IPS DF 6.9 (cell line): ENCODE results near the gene FBXW4.

ENCODE experiments used
- DNase-seq: peaks from one replicate; pipeline ENCODE4 v3.0.0-alpha.2; 2013; ENCODE audit warnings: low read depth, low spot score
- H3K27ac ChIP-seq: one replicate; pipeline ENCODE4 v1.5.1; 2013; ENCODE audit warnings: low read length, control low read depth
- H3K27me3 ChIP-seq: 2 replicates; pipeline ENCODE4 v1.6.1; 2013; ENCODE audit warnings: mild to moderate bottlenecking, low read length; ENCODE audit not compliant: control insufficient read depth, insufficient read depth
- H3K36me3 ChIP-seq: 2 replicates; pipeline ENCODE4 v1.6.1; 2013; ENCODE audit warnings: low read length; ENCODE audit not compliant: control insufficient read depth, insufficient read depth
- H3K4me1 ChIP-seq: 2 replicates; pipeline ENCODE4 v1.6.1; 2013; ENCODE audit warnings: low read length; ENCODE audit not compliant: control insufficient read depth, insufficient read depth
- H3K4me3 ChIP-seq: 2 replicates; pipeline ENCODE4 v1.5.1; 2013; ENCODE audit warnings: mild to moderate bottlenecking, low read length
- H3K9me3 ChIP-seq: 2 replicates; pipeline ENCODE4 v1.6.1; 2013; ENCODE audit warnings: low read length, inconsistent platforms; ENCODE audit not compliant: control insufficient read depth, insufficient read depth
- WGBS: extraction: QIAGEN DNeasy Blood & Tissue Kit; methylation state at CpG from one replicate; pipeline ENCODE4 v1.1.7; 2013; ENCODE audit warnings: mixed read lengths, missing lambda C conversion rate; ENCODE audit not compliant: insufficient read length, insufficient coverage; 5-methylcytosine and 5-hydroxymethylcytosine counted together

FBXW4 gene

GRCh38 chr10:101658975-101659374 is 36.0 kb downstream of the FBXW4 start:
- Histone ChIP-seq H3K4me1 (peaks cover 11% of the 10 kb centered on the region), H3K27ac (no peak overlapping the region), H3K27me3 (no peaks in the 10 kb centered on the region), H3K36me3 (no peaks in the 10 kb centered on the region), H3K4me3 (no peak overlapping the region), H3K9me3 (no peaks in the 10 kb centered on the region)
- DNase-seq, result no peak
- WGBS, result no CpG with 5 or more reads among the region's 5 CpGs

- H3K27me3 ChIP-seq, result no peaks in the 10 kb centered on the region
- no peaks in the 10 kb centered on the region for H3K9me3 ChIP-seq
- H3K4me1 ChIP-seq, result peaks cover 11% of the 10 kb centered on the region
- WGBS, result no CpG with 5 or more reads among the region's 2 CpGs
- H3K36me3 ChIP-seq, result no peaks in the 10 kb centered on the region
- H3K27ac ChIP-seq, result no peak overlapping the region
- DNase-seq, result no peak
- no peak overlapping the region for H3K4me3 ChIP-seq
Measured at GRCh38 chr10:101656890-101657289, 38.1 kb downstream of the FBXW4 start.

- no peaks in the 10 kb centered on the region for H3K9me3 ChIP-seq
- no CpG with 5 or more reads among the region's 6 CpGs for WGBS
- no peak overlapping the region for H3K27ac ChIP-seq
- H3K4me3 ChIP-seq, result no peak overlapping the region
- DNase-seq, result no peak
- H3K4me1 ChIP-seq, result peaks cover 8% of the 10 kb centered on the region
- H3K27me3 ChIP-seq, result no peaks in the 10 kb centered on the region
- no peaks in the 10 kb centered on the region for H3K36me3 ChIP-seq
Measured at GRCh38 chr10:101655570-101655969, 39.4 kb downstream of the FBXW4 start.

- Histone ChIP-seq H3K36me3 (no peaks in the 10 kb centered on the region), H3K9me3 (no peaks in the 10 kb centered on the region), H3K4me3 (no peak overlapping the region), H3K4me1 (peaks cover 2% of the 10 kb centered on the region; the same call in 1 of the 2 replicates), H3K27me3 (no peaks in the 10 kb centered on the region), H3K27ac (no peak overlapping the region)
- no peak for DNase-seq
- WGBS, result no CpG with 5 or more reads among the region's 8 CpGs
Measured at GRCh38 chr10:101653536-101653935, 41.4 kb downstream of the FBXW4 start.

GRCh38 chr10:101651336-101651735 is 43.6 kb downstream of the FBXW4 start:
- no peaks in the 10 kb centered on the region for H3K27me3 ChIP-seq
- H3K4me3 ChIP-seq, result no peak overlapping the region
- H3K4me1 ChIP-seq, result peaks cover 2% of the 10 kb centered on the region; the same call in 1 of the 2 replicates
- no peaks in the 10 kb centered on the region for H3K9me3 ChIP-seq
- no CpG with 5 or more reads among the region's 5 CpGs for WGBS
- H3K36me3 ChIP-seq, result no peaks in the 10 kb centered on the region
- no peak for DNase-seq
- H3K27ac ChIP-seq, result no peak overlapping the region

GRCh38 chr10:101650863-101651262 is 44.1 kb downstream of the FBXW4 start:
- Histone ChIP-seq H3K27me3 (no peaks in the 10 kb centered on the region), H3K27ac (no peak overlapping the region), H3K4me3 (no peak overlapping the region), H3K9me3 (no peaks in the 10 kb centered on the region), H3K4me1 (peaks cover 2% of the 10 kb centered on the region; the same call in 1 of the 2 replicates), H3K36me3 (no peaks in the 10 kb centered on the region)
- no CpG with 5 or more reads among the region's 15 CpGs for WGBS
- DNase-seq, result no peak

GRCh38 chr10:101649525-101650085 is 45.4 kb downstream of the FBXW4 start:
- no peaks in the 10 kb centered on the region for H3K36me3 ChIP-seq
- WGBS, result no CpG with 5 or more reads among the region's 5 CpGs
- H3K27ac ChIP-seq, result no peak overlapping the region
- H3K4me3 ChIP-seq, result no peak overlapping the region
- H3K9me3 ChIP-seq, result no peaks in the 10 kb centered on the region
- no peaks in the 10 kb centered on the region for H3K27me3 ChIP-seq
- no peak for DNase-seq
- H3K4me1 ChIP-seq, result peaks cover 4% of the 10 kb centered on the region

- Histone ChIP-seq H3K27me3 (no peaks in the 10 kb centered on the region), H3K9me3 (no peaks in the 10 kb centered on the region), H3K4me3 (no peak overlapping the region), H3K4me1 (peaks cover 17% of the 10 kb centered on the region), H3K27ac (no peak overlapping the region), H3K36me3 (no peaks in the 10 kb centered on the region)
- DNase-seq, result no peak
- no CpG with 5 or more reads among the region's 2 CpGs for WGBS
Measured at GRCh38 chr10:101647255-101647654, 47.7 kb downstream of the FBXW4 start.

- Histone ChIP-seq H3K4me3 (no peak overlapping the region), H3K27me3 (no peaks in the 10 kb centered on the region), H3K4me1 (peaks cover 17% of the 10 kb centered on the region), H3K27ac (no peak overlapping the region), H3K36me3 (no peaks in the 10 kb centered on the region), H3K9me3 (no peaks in the 10 kb centered on the region)
- no CpG with 5 or more reads among the region's 6 CpGs for WGBS
- no peak for DNase-seq
Measured at GRCh38 chr10:101646364-101646763, 48.6 kb downstream of the FBXW4 start.

- Histone ChIP-seq H3K27ac (no peak overlapping the region), H3K27me3 (no peaks in the 10 kb centered on the region), H3K4me3 (no peak overlapping the region), H3K4me1 (peaks cover 15% of the 10 kb centered on the region), H3K9me3 (no peaks in the 10 kb centered on the region), H3K36me3 (no peaks in the 10 kb centered on the region)
- DNase-seq, result no peak
- whole genome bisulfite sequencing, result no CpG with 5 or more reads among the region's 1 CpG
Measured at GRCh38 chr10:101645659-101646058, 49.3 kb downstream of the FBXW4 start.

- Histone ChIP-seq H3K36me3 (no peaks in the 10 kb centered on the region), H3K27me3 (no peaks in the 10 kb centered on the region), H3K4me1 (peaks cover 15% of the 10 kb centered on the region), H3K9me3 (no peaks in the 10 kb centered on the region), H3K27ac (peak overlapping the region; percentile 64), H3K4me3 (no peak overlapping the region)
- DNase-seq, result peak; percentile 87
- no CpG with 5 or more reads among the region's 3 CpGs for WGBS
Measured at GRCh38 chr10:101644002-101644401, 51.0 kb downstream of the FBXW4 start.
